ENCODE data around the gene AATF.

DNA sequence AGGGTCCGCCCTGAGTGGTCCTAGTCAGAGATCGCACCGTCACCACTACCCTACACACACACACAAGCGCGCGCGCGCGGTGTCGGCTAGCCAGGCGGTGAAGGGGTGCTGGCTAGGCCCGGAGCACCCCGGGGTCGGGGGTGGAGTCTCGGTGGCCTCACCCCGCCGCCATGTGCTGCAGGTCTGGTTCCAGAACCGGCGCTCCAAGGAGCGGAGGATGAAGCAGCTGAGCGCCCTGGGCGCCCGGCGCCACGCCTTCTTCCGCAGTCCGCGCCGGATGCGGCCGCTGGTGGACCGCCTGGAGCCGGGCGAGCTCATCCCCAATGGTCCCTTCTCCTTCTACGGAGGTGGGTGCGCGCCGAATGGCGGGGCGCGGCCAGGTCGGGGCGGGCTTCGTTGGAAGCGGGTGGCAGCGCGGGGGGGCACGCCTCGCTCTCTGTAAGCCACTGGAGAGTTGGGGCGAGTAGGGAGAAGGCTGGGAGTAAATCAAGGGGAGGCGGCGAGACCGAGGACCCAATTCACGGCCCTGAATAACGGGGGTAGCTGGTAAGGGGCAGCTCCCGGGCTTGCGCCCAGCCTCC lies 6.6 kb upstream of the AATF start:
- TF ChIP-seq, protein P1, sequence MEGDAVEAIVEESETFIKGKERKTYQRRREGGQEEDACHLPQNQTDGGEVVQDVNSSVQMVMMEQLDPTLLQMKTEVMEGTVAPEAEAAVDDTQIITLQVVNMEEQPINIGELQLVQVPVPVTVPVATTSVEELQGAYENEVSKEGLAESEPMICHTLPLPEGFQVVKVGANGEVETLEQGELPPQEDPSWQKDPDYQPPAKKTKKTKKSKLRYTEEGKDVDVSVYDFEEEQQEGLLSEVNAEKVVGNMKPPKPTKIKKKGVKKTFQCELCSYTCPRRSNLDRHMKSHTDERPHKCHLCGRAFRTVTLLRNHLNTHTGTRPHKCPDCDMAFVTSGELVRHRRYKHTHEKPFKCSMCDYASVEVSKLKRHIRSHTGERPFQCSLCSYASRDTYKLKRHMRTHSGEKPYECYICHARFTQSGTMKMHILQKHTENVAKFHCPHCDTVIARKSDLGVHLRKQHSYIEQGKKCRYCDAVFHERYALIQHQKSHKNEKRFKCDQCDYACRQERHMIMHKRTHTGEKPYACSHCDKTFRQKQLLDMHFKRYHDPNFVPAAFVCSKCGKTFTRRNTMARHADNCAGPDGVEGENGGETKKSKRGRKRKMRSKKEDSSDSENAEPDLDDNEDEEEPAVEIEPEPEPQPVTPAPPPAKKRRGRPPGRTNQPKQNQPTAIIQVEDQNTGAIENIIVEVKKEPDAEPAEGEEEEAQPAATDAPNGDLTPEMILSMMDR (IDR thresholded peaks at IDR 0.05; ENCODE audit: insufficient read depth, low read length): no peak
- TF ChIP-seq POLR2AphosphoS5 (IDR thresholded peaks at IDR 0.05; ENCODE audit: low read depth) (no peak), GABPA (IDR thresholded peaks at IDR 0.05; ENCODE audit: low read depth) (no peak)

Data from HL-60 (cell line).